Breast epithelium (tissue), 4 donors: ENCODE measurements around the gene CCT2. TPM values are rescaled to one million over a fixed set of nuclear protein-coding genes. Genes with fewer than 3 reads are reported as not detected.

ENCODE experiments used
- DNase-seq, 2 donors: peaks; one replicate each; pipeline ENCODE4 v3.0.0-alpha.2; 2019; ENCODE audit warnings: low spot score in 2 of 2
- H3K27ac ChIP-seq, 2 donors: fragments of 200-600 bp; sonication (generic) in 1 of 2; one replicate each; pipeline ENCODE4 v1.5.1; 2016 to 2019; ENCODE audit warnings: mild to moderate bottlenecking in 1 of 2
- H3K27me3 ChIP-seq, 2 donors: fragments of 200-600 bp; sonication (generic) in 1 of 2; one replicate each; pipeline versions ENCODE4 v1.5.1 to v1.6.0; 2017 to 2019; ENCODE audit warnings: control low read depth in 1 of 2, mild to moderate bottlenecking in 1 of 2
- H3K36me3 ChIP-seq: fragments of 200-600 bp; one replicate; pipeline ENCODE4 v1.5.1; 2019
- H3K4me1 ChIP-seq, 2 donors: fragments of 200-600 bp; sonication (generic); one replicate each; pipeline ENCODE4 v1.5.1; 2016 to 2019; ENCODE audit warnings: control low read depth in 1 of 2
- H3K4me3 ChIP-seq, 3 donors: fragments of 200-600 bp; sonication (generic); 1 replicate in 2 of 3; 2 replicates in 1 of 3; pipeline ENCODE4 v1.5.1; 2016 to 2019; ENCODE audit warnings: mild to moderate bottlenecking in 3 of 3, moderate library complexity in 2 of 3
- H3K9me3 ChIP-seq, 2 donors: fragments of 200-600 bp; sonication (generic) in 1 of 2; one replicate each; pipeline ENCODE4 v1.5.1; 2016 to 2019; ENCODE audit warnings: control low read depth in 1 of 2
- CTCF ChIP-seq, 3 donors: fragments of 450-650 bp; IDR thresholded peaks; one replicate each; pipeline ENCODE4 v1.5.1; 2016 to 2017; ENCODE audit warnings: antibody characterized with exemption in 3 of 3, mild to moderate bottlenecking in 3 of 3, moderate library complexity in 3 of 3
- POLR2A ChIP-seq: fragments of 450-650 bp; IDR thresholded peaks from one replicate; pipeline ENCODE4 v1.6.1; 2016; ENCODE audit warnings: antibody characterized with exemption, mild to moderate bottlenecking, moderate library complexity
- POLR2AphosphoS5 ChIP-seq, 3 donors: sonication (generic); formaldehyde crosslinking; IDR thresholded peaks; one replicate each; pipeline ENCODE4 v1.6.1; 2017; ENCODE audit warnings: antibody characterized with exemption in 3 of 3
- intact Hi-C: fragments of 100-400 bp; cut with DNase I; formaldehyde crosslinking; loops from one replicate; pipeline ENCODE4 v1.15.1; 2023; ENCODE audit warnings: low total_unique reads
- total RNA-seq, 3 donors: library from RNA; depleted of rRNA; stranded (reverse); fragments of >200 nt; gene quantifications; one replicate each; pipeline ENCODE4 v1.1.0, GENCODE V29; 2016

CCT2 gene
- total RNA-seq, 3 donors from 2014 or later = 80.2 to 126 (median 123) TPM

GRCh38 chr12:69546693-69547438 lies 38.4 kb upstream of the CCT2 start:
- peaks cover 0 to 10% of the 10 kb centered on the region in 2 donors for H3K9me3 ChIP-seq
- H3K27me3 ChIP-seq = no peaks in the 10 kb centered on the region
- H3K36me3 ChIP-seq = no peaks in the 10 kb centered on the region
- H3K4me1 ChIP-seq = no peaks in the 10 kb centered on the region
- no peak overlapping the region for H3K4me3 ChIP-seq
- H3K27ac ChIP-seq = no peak overlapping the region
- DNase-seq = no peak
- no peak for TF ChIP-seq POLR2AphosphoS5 (IDR thresholded peaks at IDR 0.05)
- TF ChIP-seq POLR2A = no peak
- TF ChIP-seq CTCF (IDR thresholded peaks at IDR 0.05) = no peak
- intact Hi-C loops = no loop called here

GRCh38 chr12:69548687-69549086 lies 36.6 kb upstream of the CCT2 start:
- TF ChIP-seq POLR2AphosphoS5 (IDR thresholded peaks at IDR 0.05) (no peak), POLR2A (no peak), CTCF (IDR thresholded peaks at IDR 0.05) (no peak)
- H3K27ac ChIP-seq = no peak overlapping the region
- H3K27me3 ChIP-seq = no peaks in the 10 kb centered on the region
- DNase-seq = no peak
- H3K9me3 ChIP-seq = peaks cover 0 to 10% of the 10 kb centered on the region in 2 donors
- H3K4me1 ChIP-seq = no peaks in the 10 kb centered on the region
- no peak overlapping the region for H3K4me3 ChIP-seq
- no peaks in the 10 kb centered on the region for H3K36me3 ChIP-seq
- intact Hi-C loops = no loop called here

GRCh38 chr12:69550569-69551350 lies 34.5 kb upstream of the CCT2 start:
- H3K27me3 ChIP-seq = no peaks in the 10 kb centered on the region
- DNase-seq = no peak
- no peaks in the 10 kb centered on the region for H3K9me3 ChIP-seq
- no peaks in the 10 kb centered on the region for H3K4me1 ChIP-seq
- TF ChIP-seq POLR2AphosphoS5 (IDR thresholded peaks at IDR 0.05) (no peak), POLR2A (no peak), CTCF (IDR thresholded peaks at IDR 0.05) (no peak)
- H3K4me3 ChIP-seq = no peak overlapping the region
- H3K36me3 ChIP-seq = no peaks in the 10 kb centered on the region
- intact Hi-C loops = no loop called here
- H3K27ac ChIP-seq = no peak overlapping the region

- H3K4me1 ChIP-seq = no peaks in the 10 kb centered on the region
- DNase-seq = peak in 1 of 2 donors; percentile 48
- TF ChIP-seq POLR2AphosphoS5 (IDR thresholded peaks at IDR 0.05) (no peak), CTCF (IDR thresholded peaks at IDR 0.05) (no peak), POLR2A (no peak)
- H3K36me3 ChIP-seq = no peaks in the 10 kb centered on the region
- peak overlapping the region; percentile 10 to 66 for H3K27ac ChIP-seq
- intact Hi-C loops = no loop called here
- no peak overlapping the region for H3K4me3 ChIP-seq
- no peaks in the 10 kb centered on the region for H3K27me3 ChIP-seq
- no peaks in the 10 kb centered on the region for H3K9me3 ChIP-seq
Observed at GRCh38 chr12:69553628-69554248, 31.5 kb upstream of the CCT2 start.

- H3K4me1 ChIP-seq = no peaks in the 10 kb centered on the region
- no peak overlapping the region for H3K27ac ChIP-seq
- H3K36me3 ChIP-seq = no peaks in the 10 kb centered on the region
- intact Hi-C loops = no loop called here
- DNase-seq = no peak
- no peaks in the 10 kb centered on the region for H3K9me3 ChIP-seq
- no peaks in the 10 kb centered on the region for H3K27me3 ChIP-seq
- TF ChIP-seq POLR2A (no peak), POLR2AphosphoS5 (IDR thresholded peaks at IDR 0.05) (no peak), CTCF (IDR thresholded peaks at IDR 0.05) (no peak)
- H3K4me3 ChIP-seq = no peak overlapping the region
Observed at GRCh38 chr12:69555461-69555860, 29.8 kb upstream of the CCT2 start.
